A549 treated with Mapracorat at 1 μM for 4 hours (cell line): ENCODE results near the gene PIGK. TPM values are rescaled to one million over a fixed set of nuclear protein-coding genes. Genes with fewer than 3 reads are reported as not detected.

Source experiments
- total RNA-seq: library from RNA; stranded (reverse); fragments of 200-300 nt; extraction: Qiagen RNA extraction; gene quantifications from 5 replicates; pipeline ENCODE4 v1.2.3, GENCODE V29; 2022

The PIGK gene
- total RNA-seq, result 19.1 to 28.1 TPM (median 20.8 TPM) in 5 replicates

GRCh38 chr1:77219166-77219887 is at the start of gene PIGK:
TSS of gene PIGK (minus strand) at chr1:77219430. CDS start at chr1:77219402, 28 bp downstream.

Other genes with a start within 250 kb of the PIGK start
- 4.5 to 8.7 TPM (median 7.9 TPM) in 5 replicates for gene AK5, start 62.6 kb upstream of the PIGK start, total RNA-seq